Mesendoderm (in vitro differentiated cells): ENCODE results near the gene NLGN1.
A peak's percentile ranks its signal among the peaks of the same experiment; 100 is the strongest.

Experiments
- DNase-seq: peaks from one replicate; pipeline ENCODE4 v3.0.0; 2013
- H2AK5ac ChIP-seq: 2 replicates; pipeline ENCODE4 v1.6.1; 2013; ENCODE audit warnings: low read length, inconsistent platforms
- H2BK120ac ChIP-seq: 2 replicates; pipeline ENCODE4 v1.6.1; 2013; ENCODE audit warnings: low read depth, mild to moderate bottlenecking, low read length, moderate library complexity, mixed read lengths
- H2BK15ac ChIP-seq: replicated peaks from 2 replicates; pipeline ENCODE4 v1.6.1; 2013; ENCODE audit warnings: low read depth, mild to moderate bottlenecking, moderate library complexity
- H2BK5ac ChIP-seq: 2 replicates; pipeline ENCODE4 v1.6.1; 2013; ENCODE audit warnings: low read length, inconsistent platforms
- H3K18ac ChIP-seq: 2 replicates; pipeline ENCODE4 v1.6.1; 2013; ENCODE audit warnings: mild to moderate bottlenecking, low read length, mixed read lengths
- H3K23ac ChIP-seq: one replicate; pipeline ENCODE4 v1.6.1; 2013; ENCODE audit warnings: low read length
- H3K27ac ChIP-seq: 2 replicates; pipeline ENCODE4 v1.5.1; 2013; ENCODE audit warnings: low read depth, mild to moderate bottlenecking, inconsistent platforms, low read length, moderate library complexity
- H3K27me3 ChIP-seq: 2 replicates; pipeline ENCODE4 v1.6.1; 2013; ENCODE audit warnings: low read length, control low read depth, mild to moderate bottlenecking, inconsistent platforms; ENCODE audit not compliant: insufficient read depth, poor library complexity
- H3K36me3 ChIP-seq: 2 replicates; pipeline ENCODE4 v1.6.1; 2013; ENCODE audit warnings: low read length, inconsistent platforms; ENCODE audit not compliant: control insufficient read depth, insufficient read depth
- H3K4ac ChIP-seq: one replicate; pipeline ENCODE4 v1.6.1; 2013; ENCODE audit warnings: low read depth, mild to moderate bottlenecking, low read length, moderate library complexity
- H3K4me1 ChIP-seq: 2 replicates; pipeline ENCODE4 v1.6.1; 2013; ENCODE audit warnings: low read depth, low read length, inconsistent platforms; ENCODE audit not compliant: control insufficient read depth
- H3K4me2 ChIP-seq: 2 replicates; pipeline ENCODE4 v1.6.1; 2013; ENCODE audit warnings: low read length
- H3K4me3 ChIP-seq: 2 replicates; pipeline ENCODE4 v1.5.1; 2013; ENCODE audit warnings: mild to moderate bottlenecking, low read length
- H3K56ac ChIP-seq: one replicate; pipeline ENCODE4 v1.6.1; 2013; ENCODE audit warnings: low read length
- H3K79me1 ChIP-seq: 2 replicates; pipeline ENCODE4 v1.6.1; 2013; ENCODE audit warnings: low read length, inconsistent platforms
- H3K79me2 ChIP-seq: 2 replicates; pipeline ENCODE4 v1.6.1; 2013; ENCODE audit warnings: mild to moderate bottlenecking, low read length; ENCODE audit not compliant: control insufficient read depth, insufficient read depth
- H3K9ac ChIP-seq: 2 replicates; pipeline ENCODE4 v1.6.1; 2013; ENCODE audit warnings: low read length, inconsistent platforms
- H4K5ac ChIP-seq: one replicate; pipeline ENCODE4 v1.6.1; 2013; ENCODE audit warnings: low read length
- H4K8ac ChIP-seq: one replicate; pipeline ENCODE4 v1.6.1; 2013; ENCODE audit warnings: low read depth, mild to moderate bottlenecking, control low read depth, low read length, moderate library complexity
- WGBS: extraction: QIAGEN DNeasy Blood & Tissue Kit; methylation state at CpG from one replicate; pipeline ENCODE4 v1.1.7; 2013; ENCODE audit warnings: low lambda C conversion rate, missing lambda C conversion rate; ENCODE audit not compliant: insufficient coverage; ENCODE audit errors: extremely low coverage; 5-methylcytosine and 5-hydroxymethylcytosine counted together

The NLGN1 gene

GRCh38 chr3:174132421-174133042 is 735.0 kb downstream of the NLGN1 start:
- no CpG with 5 or more reads among the region's 5 CpGs for WGBS
- H3K27me3 ChIP-seq: no peaks in the 10 kb centered on the region
- H3K79me2 ChIP-seq: no peaks in the 10 kb centered on the region
- no peak overlapping the region for H4K8ac ChIP-seq
- H3K4me3 ChIP-seq: no peak overlapping the region
- H2BK5ac ChIP-seq: no peak overlapping the region
- no peak overlapping the region for H3K4me2 ChIP-seq
- H3K4me1 ChIP-seq: peaks cover 3% of the 10 kb centered on the region
- no peaks in the 10 kb centered on the region for H3K36me3 ChIP-seq
- H3K9ac ChIP-seq: no peak overlapping the region
- no peak overlapping the region for H3K56ac ChIP-seq
- no peak overlapping the region for H3K4ac ChIP-seq
- DNase-seq: no peak
- H2BK15ac ChIP-seq: peak overlapping the region; percentile 57
- no peak overlapping the region for H2AK5ac ChIP-seq
- H2BK120ac ChIP-seq: peak overlapping the region; percentile 28
- no peak overlapping the region for H4K5ac ChIP-seq
- H3K18ac ChIP-seq: no peak overlapping the region
- no peak overlapping the region for H3K27ac ChIP-seq
- H3K79me1 ChIP-seq: no peaks in the 10 kb centered on the region
- H3K23ac ChIP-seq: no peak overlapping the region

- DNase-seq: no peak
- H3K4me3 ChIP-seq: no peak overlapping the region
- H4K5ac ChIP-seq: no peak overlapping the region
- H2BK120ac ChIP-seq: no peak overlapping the region
- no peak overlapping the region for H3K9ac ChIP-seq
- no peak overlapping the region for H3K4me2 ChIP-seq
- no peak overlapping the region for H3K27ac ChIP-seq
- H2BK5ac ChIP-seq: no peak overlapping the region
- H3K23ac ChIP-seq: no peak overlapping the region
- no peak overlapping the region for H2BK15ac ChIP-seq
- no peak overlapping the region for H3K56ac ChIP-seq
- no peaks in the 10 kb centered on the region for H3K79me2 ChIP-seq
- no CpG with 5 or more reads among the region's 1 CpG for WGBS
- no peak overlapping the region for H2AK5ac ChIP-seq
- H4K8ac ChIP-seq: no peak overlapping the region
- no peaks in the 10 kb centered on the region for H3K4me1 ChIP-seq
- H3K79me1 ChIP-seq: no peaks in the 10 kb centered on the region
- H3K4ac ChIP-seq: no peak overlapping the region
- H3K36me3 ChIP-seq: no peaks in the 10 kb centered on the region
- H3K27me3 ChIP-seq: no peaks in the 10 kb centered on the region
- H3K18ac ChIP-seq: no peak overlapping the region
These were observed 748.5 kb downstream of the NLGN1 start for GRCh38 chr3:174146008-174146407.

- DNase-seq: no peak
- H3K4me2 ChIP-seq: no peak overlapping the region
- H3K4ac ChIP-seq: no peak overlapping the region
- H2AK5ac ChIP-seq: no peak overlapping the region
- no peak overlapping the region for H3K4me3 ChIP-seq
- H3K18ac ChIP-seq: no peak overlapping the region
- H4K5ac ChIP-seq: no peak overlapping the region
- no peak overlapping the region for H2BK5ac ChIP-seq
- no peak overlapping the region for H2BK15ac ChIP-seq
- H3K36me3 ChIP-seq: no peaks in the 10 kb centered on the region
- no peaks in the 10 kb centered on the region for H3K4me1 ChIP-seq
- H2BK120ac ChIP-seq: no peak overlapping the region
- no peak overlapping the region for H3K56ac ChIP-seq
- H3K79me2 ChIP-seq: no peaks in the 10 kb centered on the region
- no peaks in the 10 kb centered on the region for H3K79me1 ChIP-seq
- no peak overlapping the region for H3K9ac ChIP-seq
- H3K23ac ChIP-seq: no peak overlapping the region
- H3K27me3 ChIP-seq: no peaks in the 10 kb centered on the region
- H4K8ac ChIP-seq: no peak overlapping the region
- no peak overlapping the region for H3K27ac ChIP-seq
These were observed 750.3 kb downstream of the NLGN1 start for GRCh38 chr3:174147798-174148197.

GRCh38 chr3:174153871-174154270 is 756.3 kb downstream of the NLGN1 start:
- H3K4me1 ChIP-seq: no peaks in the 10 kb centered on the region
- no peak overlapping the region for H3K18ac ChIP-seq
- no peak overlapping the region for H2AK5ac ChIP-seq
- H3K27ac ChIP-seq: no peak overlapping the region
- H3K4ac ChIP-seq: no peak overlapping the region
- no peak overlapping the region for H4K5ac ChIP-seq
- no peak for DNase-seq
- no CpG with 5 or more reads among the region's 1 CpG for WGBS
- H4K8ac ChIP-seq: no peak overlapping the region
- no peak overlapping the region for H3K4me2 ChIP-seq
- no peak overlapping the region for H2BK15ac ChIP-seq
- H2BK120ac ChIP-seq: no peak overlapping the region
- no peak overlapping the region for H3K56ac ChIP-seq
- no peak overlapping the region for H2BK5ac ChIP-seq
- no peaks in the 10 kb centered on the region for H3K79me2 ChIP-seq
- H3K79me1 ChIP-seq: no peaks in the 10 kb centered on the region
- H3K36me3 ChIP-seq: no peaks in the 10 kb centered on the region
- H3K23ac ChIP-seq: no peak overlapping the region
- no peak overlapping the region for H3K4me3 ChIP-seq
- H3K9ac ChIP-seq: no peak overlapping the region
- no peaks in the 10 kb centered on the region for H3K27me3 ChIP-seq

- H3K4ac ChIP-seq: no peak overlapping the region
- H2BK5ac ChIP-seq: no peak overlapping the region
- H3K4me3 ChIP-seq: no peak overlapping the region
- H2BK120ac ChIP-seq: no peak overlapping the region
- H3K4me1 ChIP-seq: no peaks in the 10 kb centered on the region
- no peaks in the 10 kb centered on the region for H3K27me3 ChIP-seq
- H2AK5ac ChIP-seq: no peak overlapping the region
- H3K36me3 ChIP-seq: no peaks in the 10 kb centered on the region
- H3K56ac ChIP-seq: no peak overlapping the region
- no peak overlapping the region for H3K18ac ChIP-seq
- no peak overlapping the region for H3K4me2 ChIP-seq
- H3K9ac ChIP-seq: no peak overlapping the region
- no peak overlapping the region for H4K8ac ChIP-seq
- no peak overlapping the region for H2BK15ac ChIP-seq
- H4K5ac ChIP-seq: no peak overlapping the region
- no peaks in the 10 kb centered on the region for H3K79me2 ChIP-seq
- H3K27ac ChIP-seq: no peak overlapping the region
- DNase-seq: no peak
- H3K79me1 ChIP-seq: no peaks in the 10 kb centered on the region
- WGBS: no CpG with 5 or more reads among the region's 7 CpGs
- H3K23ac ChIP-seq: no peak overlapping the region
These were observed 758.7 kb downstream of the NLGN1 start for GRCh38 chr3:174156200-174156599.

- Histone ChIP-seq H2AK5ac (no peak overlapping the region), H3K79me2 (no peaks in the 10 kb centered on the region), H3K18ac (no peak overlapping the region), H3K56ac (no peak overlapping the region), H3K36me3 (no peaks in the 10 kb centered on the region), H3K27me3 (no peaks in the 10 kb centered on the region), H2BK5ac (no peak overlapping the region), H3K9ac (no peak overlapping the region), H2BK120ac (no peak overlapping the region), H3K79me1 (no peaks in the 10 kb centered on the region), H3K4me3 (no peak overlapping the region), H3K4me1 (no peaks in the 10 kb centered on the region), H2BK15ac (no peak overlapping the region), H3K4me2 (no peak overlapping the region), H3K27ac (no peak overlapping the region), H3K4ac (no peak overlapping the region), H4K5ac (no peak overlapping the region), H4K8ac (no peak overlapping the region), H3K23ac (no peak overlapping the region)
- WGBS: no CpG with 5 or more reads among the region's 1 CpG
- DNase-seq: no peak
These were observed 761.1 kb downstream of the NLGN1 start for GRCh38 chr3:174158674-174159073.
